GM23248 (cell line): ENCODE data around the gene TTC23L.

Experiments
- EZH2 ChIP-seq: fragments of 200-600 bp; sonication (generic); IDR thresholded peaks from 2 replicates; pipeline ENCODE4 v1.6.1; 2018; ENCODE audit warnings: antibody characterized with exemption, mild to moderate bottlenecking; ENCODE audit not compliant: insufficient read depth, poor library complexity, severe bottlenecking
- EZH2phosphoT487 ChIP-seq: fragments of 200-600 bp; sonication (generic); IDR thresholded peaks from 2 replicates; pipeline ENCODE4 v1.6.1; 2018; ENCODE audit warnings: antibody characterized with exemption, moderate library complexity, mild to moderate bottlenecking, low read depth; ENCODE audit not compliant: insufficient read depth

DNA sequence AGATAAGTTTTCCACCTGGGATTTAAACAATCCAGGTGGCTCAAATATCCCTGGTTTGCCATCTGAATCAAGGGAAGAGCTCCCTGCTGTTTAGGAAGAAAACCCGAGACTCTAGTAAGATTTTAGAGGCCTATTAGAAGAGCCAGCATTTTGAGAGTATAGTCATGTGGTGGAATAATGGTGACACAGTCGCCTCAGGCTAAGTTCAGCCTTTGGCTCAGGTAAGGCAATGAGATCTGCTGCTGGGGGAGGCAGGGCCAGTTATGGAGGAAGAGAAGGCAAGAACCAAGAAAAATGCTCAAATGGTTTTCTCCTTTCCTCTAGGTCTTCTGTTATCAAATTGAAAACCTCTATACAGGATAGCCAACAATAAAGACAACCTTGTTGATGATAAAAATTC lies 60.1 kb downstream of the TTC23L start:
- TF ChIP-seq EZH2phosphoT487, result no peak
- no peak for TF ChIP-seq EZH2
